C4-2B (cell line): ENCODE data around the gene LDLRAP1.
A peak's percentile ranks its signal among the peaks of the same experiment; 100 is the strongest.

Experiments used
- H3K27ac ChIP-seq: fragments of 450-650 bp; 2 replicates; pipeline ENCODE4 v1.5.1; 2017
- CTCF ChIP-seq: fragments of 450-650 bp; conservative IDR thresholded peaks from 2 replicates; pipeline ENCODE4 v1.5.1; 2017; ENCODE audit warnings: mild to moderate bottlenecking
- ZFX ChIP-seq: fragments of 450-650 bp; IDR thresholded peaks from 2 replicates; pipeline ENCODE4 v1.6.1; 2017

LDLRAP1 gene

GRCh38 chr1:25538191-25538767 lies 5.1 kb upstream of the LDLRAP1 start:
- TF ChIP-seq CTCF (no peak), ZFX (no peak)
- no peak overlapping the region for H3K27ac ChIP-seq

GRCh38 chr1:25540750-25541342 lies 2.6 kb upstream of the LDLRAP1 start:
- H3K27ac ChIP-seq, result no peak overlapping the region
- no peak for TF ChIP-seq CTCF
- no peak for TF ChIP-seq ZFX

GRCh38 chr1:25541425-25541824 lies 2.0 kb upstream of the LDLRAP1 start:
- TF ChIP-seq CTCF (no peak), ZFX (no peak)
- no peak overlapping the region for H3K27ac ChIP-seq

- TF ChIP-seq CTCF, result no peak
- TF ChIP-seq ZFX, result no peak
- H3K27ac ChIP-seq, result no peak overlapping the region
Measured at GRCh38 chr1:25541889-25542658, 1.3 kb upstream of the LDLRAP1 start.

- H3K27ac ChIP-seq, result peak overlapping the region; percentile 82
- no peak for TF ChIP-seq CTCF
Measured at GRCh38 chr1:25543005-25543424, 391 bp upstream of the LDLRAP1 start.

- TF ChIP-seq CTCF (no peak), ZFX (no peak)
- peak overlapping the region; percentile 82 for H3K27ac ChIP-seq
Measured at GRCh38 chr1:25544243-25544764, 898 bp downstream of the LDLRAP1 start.

- no peak overlapping the region; the same call in 1 of the 2 replicates for H3K27ac ChIP-seq
- no peak for TF ChIP-seq CTCF
- TF ChIP-seq ZFX, result no peak
Measured at GRCh38 chr1:25544819-25545218, 1.4 kb downstream of the LDLRAP1 start.
